WTC11 (cell line): ENCODE data around the gene ZMIZ1. TPM values are rescaled to one million over a fixed set of nuclear protein-coding genes. Genes with fewer than 3 reads are reported as not detected.

ENCODE experiments used
- ATAC-seq: fragments of 200-7000 bp; cut with Tn5 transposase; 2 replicates; pipeline ENCODE4 v1.10.0; 2021; ENCODE audit warnings: mild to moderate bottlenecking, moderate library complexity
- CTCF ChIA-PET: fragments of 300-600 bp; sonication (Branson Sonifier 250); formaldehyde crosslinking; loops from one replicate; lab custom pipeline; 2021; ENCODE audit warnings: antibody characterized with exemption; lab: Charles Lee
- POLR2A ChIA-PET: fragments of 350-600 bp; sonication (Branson Sonifier 250); formaldehyde crosslinking; loops from one replicate; lab custom pipeline; 2021; ENCODE audit warnings: antibody characterized with exemption; lab: Charles Lee
- DNase-seq: peaks from one replicate; pipeline ENCODE4 v3.0.0; 2021; ENCODE audit warnings: low spot score
- H3K27ac Mint-ChIP-seq: 2 replicates; pipeline ENCODE4 v1.8.0; 2021; ENCODE audit warnings: mixed read lengths
- H3K27me3 Mint-ChIP-seq: 2 replicates; pipeline ENCODE4 v1.8.0; 2021; ENCODE audit warnings: low read depth, mild to moderate bottlenecking, moderate library complexity, mixed read lengths
- H3K36me3 Mint-ChIP-seq: 2 replicates; pipeline ENCODE4 v1.8.0; 2021; ENCODE audit warnings: mixed read lengths
- H3K4me1 Mint-ChIP-seq: 2 replicates; pipeline ENCODE4 v1.8.0; 2022; ENCODE audit warnings: mixed read lengths
- H3K4me3 Mint-ChIP-seq: 2 replicates; pipeline ENCODE4 v1.8.0; 2021; ENCODE audit warnings: mild to moderate bottlenecking, moderate library complexity, mixed read lengths
- H3K9me3 Mint-ChIP-seq: 2 replicates; pipeline ENCODE4 v1.8.0; 2021; ENCODE audit warnings: mixed read lengths
- CREM ChIP-seq: sonication (generic); formaldehyde crosslinking; IDR thresholded peaks from 2 replicates; pipeline ENCODE4 v1.8.1; 2022; ENCODE audit warnings: mild to moderate bottlenecking, missing genetic modification reagents, moderate library complexity
- FOXK1 ChIP-seq: sonication (generic); formaldehyde crosslinking; IDR thresholded peaks from 2 replicates; pipeline ENCODE4 v1.8.0; 2022; ENCODE audit warnings: mild to moderate bottlenecking, moderate library complexity, missing genetic modification reagents
- GTF2I ChIP-seq: fragments of 250-450 bp; sonication (Bioruptor Pico); conservative IDR thresholded peaks from 2 replicates; pipeline ENCODE4 v1.4.0; 2021; ENCODE audit warnings: mild to moderate bottlenecking
- JAZF1 ChIP-seq: fragments of 250-450 bp; sonication (Bioruptor Pico); IDR thresholded peaks from 2 replicates; pipeline ENCODE4 v1.9.0; 2021; ENCODE audit warnings: moderate library complexity, mild to moderate bottlenecking, inconsistent platforms
- MXD4 ChIP-seq: fragments of 250-450 bp; sonication (Bioruptor Pico); IDR thresholded peaks from 2 replicates; pipeline ENCODE4 v1.8.0; 2021; ENCODE audit warnings: mild to moderate bottlenecking, moderate library complexity, borderline replicate concordance
- NFYB ChIP-seq: sonication (generic); formaldehyde crosslinking; conservative IDR thresholded peaks from 2 replicates; pipeline ENCODE4 v1.8.0; 2022; ENCODE audit warnings: low read depth, missing genetic modification reagents
- SP1 ChIP-seq: sonication (generic); formaldehyde crosslinking; conservative IDR thresholded peaks from 2 replicates; pipeline ENCODE4 v1.8.1; 2022; ENCODE audit warnings: missing genetic modification reagents
- TCF7 ChIP-seq: sonication (generic); formaldehyde crosslinking; IDR thresholded peaks from 2 replicates; pipeline ENCODE4 v1.8.0; 2022; ENCODE audit warnings: mild to moderate bottlenecking, low read depth, missing genetic modification reagents, moderate library complexity
- TEAD1 ChIP-seq: sonication (generic); formaldehyde crosslinking; IDR thresholded peaks from 2 replicates; pipeline ENCODE4 v1.8.0; 2022; ENCODE audit warnings: mild to moderate bottlenecking, missing genetic modification reagents
- ZNF396 ChIP-seq: fragments of 250-450 bp; sonication (Bioruptor Pico); IDR thresholded peaks from 2 replicates; pipeline ENCODE4 v1.8.0; 2021; ENCODE audit warnings: mild to moderate bottlenecking, moderate library complexity, borderline replicate concordance
- ZNF423 ChIP-seq: fragments of 250-450 bp; sonication (Bioruptor Pico); IDR thresholded peaks from 2 replicates; pipeline ENCODE4 v2.1.2; 2022; ENCODE audit warnings: mild to moderate bottlenecking, moderate library complexity
- total RNA-seq: library from RNA; stranded (reverse); gene quantifications from 3 replicates; pipeline ENCODE4 v1.2.3, GENCODE V29; 2021
- TF ChIP-seq, protein P1 (sequence below): sonication (generic); formaldehyde crosslinking; IDR thresholded peaks from 2 replicates; pipeline ENCODE4 v1.8.1; 2022; ENCODE audit warnings: low read depth, mild to moderate bottlenecking, moderate library complexity, missing genetic modification reagents, borderline replicate concordance
- TF ChIP-seq, protein P2 (sequence below): fragments of 250-450 bp; sonication (Bioruptor Pico); conservative IDR thresholded peaks from 2 replicates; pipeline ENCODE4 v1.9.0; 2021; ENCODE audit warnings: mild to moderate bottlenecking
- TF ChIP-seq, protein P3 (sequence below): sonication (generic); formaldehyde crosslinking; IDR thresholded peaks from 2 replicates; pipeline ENCODE4 v1.8.0; 2022; ENCODE audit warnings: mild to moderate bottlenecking, missing genetic modification reagents
- TF ChIP-seq, protein P4 (sequence below): sonication (generic); formaldehyde crosslinking; IDR thresholded peaks from 2 replicates; pipeline ENCODE4 v1.8.1; 2023; ENCODE audit warnings: mild to moderate bottlenecking, missing genetic modification reagents
- TF ChIP-seq, protein P5 (sequence below): sonication (generic); formaldehyde crosslinking; IDR thresholded peaks from 2 replicates; pipeline ENCODE4 v1.8.0; 2023; ENCODE audit warnings: missing genetic modification reagents, mild to moderate bottlenecking, borderline replicate concordance
- TF ChIP-seq, protein P6 (sequence below): sonication (generic); formaldehyde crosslinking; IDR thresholded peaks from 2 replicates; pipeline ENCODE4 v1.8.0; 2022; ENCODE audit warnings: mild to moderate bottlenecking, missing genetic modification reagents

Gene ZMIZ1
- total RNA-seq, 1 experiment from 2014 or later, result 44.4 TPM

DNA sequence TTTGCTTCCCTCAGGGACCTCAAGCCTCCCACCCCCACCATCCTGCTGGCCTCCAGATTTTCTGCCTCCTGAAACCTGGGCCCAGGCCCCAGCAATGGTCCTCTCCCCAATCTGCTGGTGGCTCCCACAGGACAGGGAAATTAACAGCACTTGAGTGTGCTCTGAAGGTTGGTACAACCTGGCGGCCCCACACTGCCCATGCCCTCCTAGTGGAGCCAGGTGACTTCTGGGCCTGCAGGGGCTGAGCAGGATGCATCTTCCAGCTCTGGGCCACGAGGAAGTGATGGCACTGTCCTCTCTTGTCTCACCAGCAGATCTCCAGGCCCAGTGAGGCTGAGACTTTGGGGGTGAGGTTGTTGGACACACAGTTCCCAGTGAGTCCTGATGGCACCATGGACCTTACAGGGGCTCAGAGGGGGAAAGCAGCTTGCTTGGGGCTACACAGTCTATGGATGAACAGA, 3.6 kb upstream of the ZMIZ1 start:
- Mint-ChIP-seq H3K4me3 (no peak overlapping the region), H3K4me1 (peaks cover 15% of the 10 kb centered on the region), H3K9me3 (no peaks in the 10 kb centered on the region), H3K27me3 (peaks cover 18% of the 10 kb centered on the region), H3K36me3 (no peaks in the 10 kb centered on the region), H3K27ac (no peak overlapping the region)
- ATAC-seq (no peak), DNase-seq (no peak)
- CTCF ChIA-PET, result interaction anchor here (2.4 kb wide), 1 partner anchor 130 kb away, joined by 23 read pairs; no protein-coding TSS in a partner anchor
- POLR2A ChIA-PET, result interaction anchor here (1.1 kb wide), 1 partner anchor 13 kb away, joined by 3 read pairs; no protein-coding TSS in a partner anchor
- no peak for TF ChIP-seq FOXK1 (CRISPR knock-in tag)
- TF ChIP-seq, protein P1, sequence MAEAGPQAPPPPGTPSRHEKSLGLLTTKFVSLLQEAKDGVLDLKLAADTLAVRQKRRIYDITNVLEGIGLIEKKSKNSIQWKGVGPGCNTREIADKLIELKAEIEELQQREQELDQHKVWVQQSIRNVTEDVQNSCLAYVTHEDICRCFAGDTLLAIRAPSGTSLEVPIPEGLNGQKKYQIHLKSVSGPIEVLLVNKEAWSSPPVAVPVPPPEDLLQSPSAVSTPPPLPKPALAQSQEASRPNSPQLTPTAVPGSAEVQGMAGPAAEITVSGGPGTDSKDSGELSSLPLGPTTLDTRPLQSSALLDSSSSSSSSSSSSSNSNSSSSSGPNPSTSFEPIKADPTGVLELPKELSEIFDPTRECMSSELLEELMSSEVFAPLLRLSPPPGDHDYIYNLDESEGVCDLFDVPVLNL, result no peak
- TF ChIP-seq MXD4 (CRISPR knock-in tag), result no peak
- TF ChIP-seq, protein P2, sequence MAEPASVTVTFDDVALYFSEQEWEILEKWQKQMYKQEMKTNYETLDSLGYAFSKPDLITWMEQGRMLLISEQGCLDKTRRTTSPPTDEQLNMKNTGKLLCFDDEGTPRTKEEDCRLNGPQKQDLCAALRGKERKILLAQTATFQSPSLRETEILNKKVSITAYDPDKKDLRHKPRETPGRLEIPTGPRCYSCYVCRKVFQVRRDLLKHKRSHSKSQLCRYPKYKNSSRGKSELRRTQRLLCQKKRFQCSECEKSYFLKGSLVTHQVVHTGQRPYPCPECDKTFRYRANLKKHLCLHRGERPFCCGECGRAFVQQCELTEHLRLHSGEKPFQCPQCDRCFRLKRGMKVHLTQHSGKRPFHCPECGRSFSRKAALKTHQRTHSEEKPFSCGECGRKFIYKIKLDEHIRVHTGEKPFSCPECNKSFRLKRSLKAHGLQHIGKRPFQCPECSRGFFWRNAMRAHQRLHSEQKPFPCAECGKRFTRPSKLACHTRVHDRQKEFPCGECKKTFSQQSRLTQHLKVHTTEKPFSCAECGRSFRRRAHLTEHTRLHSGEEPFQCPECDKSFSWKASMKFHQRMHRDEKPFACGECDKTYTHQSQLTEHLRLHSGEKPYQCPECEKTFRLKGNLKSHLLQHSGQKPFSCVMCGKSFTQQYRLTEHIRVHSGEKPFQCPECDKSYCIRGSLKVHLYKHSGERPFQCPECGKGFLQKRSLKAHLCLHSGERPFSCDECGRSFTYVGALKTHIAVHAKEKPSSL (CRISPR knock-in tag), result no peak
- TF ChIP-seq, protein P3, sequence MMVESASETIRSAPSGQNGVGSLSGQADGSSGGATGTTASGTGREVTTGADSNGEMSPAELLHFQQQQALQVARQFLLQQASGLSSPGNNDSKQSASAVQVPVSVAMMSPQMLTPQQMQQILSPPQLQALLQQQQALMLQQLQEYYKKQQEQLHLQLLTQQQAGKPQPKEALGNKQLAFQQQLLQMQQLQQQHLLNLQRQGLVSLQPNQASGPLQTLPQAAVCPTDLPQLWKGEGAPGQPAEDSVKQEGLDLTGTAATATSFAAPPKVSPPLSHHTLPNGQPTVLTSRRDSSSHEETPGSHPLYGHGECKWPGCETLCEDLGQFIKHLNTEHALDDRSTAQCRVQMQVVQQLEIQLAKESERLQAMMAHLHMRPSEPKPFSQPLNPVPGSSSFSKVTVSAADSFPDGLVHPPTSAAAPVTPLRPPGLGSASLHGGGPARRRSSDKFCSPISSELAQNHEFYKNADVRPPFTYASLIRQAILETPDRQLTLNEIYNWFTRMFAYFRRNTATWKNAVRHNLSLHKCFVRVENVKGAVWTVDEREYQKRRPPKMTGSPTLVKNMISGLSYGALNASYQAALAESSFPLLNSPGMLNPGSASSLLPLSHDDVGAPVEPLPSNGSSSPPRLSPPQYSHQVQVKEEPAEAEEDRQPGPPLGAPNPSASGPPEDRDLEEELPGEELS (CRISPR knock-in tag), result no peak
- TF ChIP-seq, protein P4, sequence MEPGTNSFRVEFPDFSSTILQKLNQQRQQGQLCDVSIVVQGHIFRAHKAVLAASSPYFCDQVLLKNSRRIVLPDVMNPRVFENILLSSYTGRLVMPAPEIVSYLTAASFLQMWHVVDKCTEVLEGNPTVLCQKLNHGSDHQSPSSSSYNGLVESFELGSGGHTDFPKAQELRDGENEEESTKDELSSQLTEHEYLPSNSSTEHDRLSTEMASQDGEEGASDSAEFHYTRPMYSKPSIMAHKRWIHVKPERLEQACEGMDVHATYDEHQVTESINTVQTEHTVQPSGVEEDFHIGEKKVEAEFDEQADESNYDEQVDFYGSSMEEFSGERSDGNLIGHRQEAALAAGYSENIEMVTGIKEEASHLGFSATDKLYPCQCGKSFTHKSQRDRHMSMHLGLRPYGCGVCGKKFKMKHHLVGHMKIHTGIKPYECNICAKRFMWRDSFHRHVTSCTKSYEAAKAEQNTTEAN (CRISPR knock-in tag), result no peak
- TF ChIP-seq CREM (CRISPR knock-in tag), result no peak
- TF ChIP-seq, protein P5, sequence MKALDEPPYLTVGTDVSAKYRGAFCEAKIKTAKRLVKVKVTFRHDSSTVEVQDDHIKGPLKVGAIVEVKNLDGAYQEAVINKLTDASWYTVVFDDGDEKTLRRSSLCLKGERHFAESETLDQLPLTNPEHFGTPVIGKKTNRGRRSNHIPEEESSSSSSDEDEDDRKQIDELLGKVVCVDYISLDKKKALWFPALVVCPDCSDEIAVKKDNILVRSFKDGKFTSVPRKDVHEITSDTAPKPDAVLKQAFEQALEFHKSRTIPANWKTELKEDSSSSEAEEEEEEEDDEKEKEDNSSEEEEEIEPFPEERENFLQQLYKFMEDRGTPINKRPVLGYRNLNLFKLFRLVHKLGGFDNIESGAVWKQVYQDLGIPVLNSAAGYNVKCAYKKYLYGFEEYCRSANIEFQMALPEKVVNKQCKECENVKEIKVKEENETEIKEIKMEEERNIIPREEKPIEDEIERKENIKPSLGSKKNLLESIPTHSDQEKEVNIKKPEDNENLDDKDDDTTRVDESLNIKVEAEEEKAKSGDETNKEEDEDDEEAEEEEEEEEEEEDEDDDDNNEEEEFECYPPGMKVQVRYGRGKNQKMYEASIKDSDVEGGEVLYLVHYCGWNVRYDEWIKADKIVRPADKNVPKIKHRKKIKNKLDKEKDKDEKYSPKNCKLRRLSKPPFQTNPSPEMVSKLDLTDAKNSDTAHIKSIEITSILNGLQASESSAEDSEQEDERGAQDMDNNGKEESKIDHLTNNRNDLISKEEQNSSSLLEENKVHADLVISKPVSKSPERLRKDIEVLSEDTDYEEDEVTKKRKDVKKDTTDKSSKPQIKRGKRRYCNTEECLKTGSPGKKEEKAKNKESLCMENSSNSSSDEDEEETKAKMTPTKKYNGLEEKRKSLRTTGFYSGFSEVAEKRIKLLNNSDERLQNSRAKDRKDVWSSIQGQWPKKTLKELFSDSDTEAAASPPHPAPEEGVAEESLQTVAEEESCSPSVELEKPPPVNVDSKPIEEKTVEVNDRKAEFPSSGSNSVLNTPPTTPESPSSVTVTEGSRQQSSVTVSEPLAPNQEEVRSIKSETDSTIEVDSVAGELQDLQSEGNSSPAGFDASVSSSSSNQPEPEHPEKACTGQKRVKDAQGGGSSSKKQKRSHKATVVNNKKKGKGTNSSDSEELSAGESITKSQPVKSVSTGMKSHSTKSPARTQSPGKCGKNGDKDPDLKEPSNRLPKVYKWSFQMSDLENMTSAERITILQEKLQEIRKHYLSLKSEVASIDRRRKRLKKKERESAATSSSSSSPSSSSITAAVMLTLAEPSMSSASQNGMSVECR (CRISPR knock-in tag), result no peak
- TF ChIP-seq SP1 (CRISPR knock-in tag), result no peak
- TF ChIP-seq, protein P6, sequence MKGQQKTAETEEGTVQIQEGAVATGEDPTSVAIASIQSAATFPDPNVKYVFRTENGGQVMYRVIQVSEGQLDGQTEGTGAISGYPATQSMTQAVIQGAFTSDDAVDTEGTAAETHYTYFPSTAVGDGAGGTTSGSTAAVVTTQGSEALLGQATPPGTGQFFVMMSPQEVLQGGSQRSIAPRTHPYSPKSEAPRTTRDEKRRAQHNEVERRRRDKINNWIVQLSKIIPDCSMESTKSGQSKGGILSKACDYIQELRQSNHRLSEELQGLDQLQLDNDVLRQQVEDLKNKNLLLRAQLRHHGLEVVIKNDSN (CRISPR knock-in tag), result no peak

DNA sequence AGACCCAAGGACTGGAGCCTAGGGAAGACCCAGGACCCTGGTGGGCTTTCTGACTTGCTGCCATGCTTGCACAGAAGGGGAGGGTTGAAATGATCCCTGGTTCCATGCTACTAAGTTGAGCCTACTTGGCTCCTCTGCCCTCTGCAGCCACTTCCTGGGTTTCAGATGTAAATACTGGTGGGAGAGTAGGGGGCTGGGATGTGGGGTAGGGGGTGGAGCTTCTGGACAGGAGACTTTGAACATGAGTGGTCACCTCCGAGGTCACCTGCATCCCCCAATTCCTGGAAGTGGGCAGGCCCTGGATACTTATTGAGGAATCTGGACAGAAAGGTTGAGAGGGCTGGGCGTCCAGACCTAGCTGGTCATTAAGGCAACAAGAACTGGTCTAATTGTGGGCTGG, 2.9 kb upstream of the ZMIZ1 start:
- no peak overlapping the region for H3K27ac Mint-ChIP-seq
- POLR2A ChIA-PET, result interaction anchor here (1.1 kb wide), 1 partner anchor 14 kb away, joined by 3 read pairs; no protein-coding TSS in a partner anchor
- ATAC-seq, result no peak

More for the DNA sequence above, 2.9 kb upstream of the ZMIZ1 start:
- Mint-ChIP-seq H3K4me1 (peaks cover 15% of the 10 kb centered on the region), H3K9me3 (no peaks in the 10 kb centered on the region), H3K4me3 (peak overlapping the region; percentile 66; the same call in 1 of the 2 replicates), H3K27me3 (peaks cover 11% of the 10 kb centered on the region; the same call in 1 of the 2 replicates), H3K36me3 (no peaks in the 10 kb centered on the region)
- TF ChIP-seq NFYB (CRISPR knock-in tag) (no peak), GTF2I (CRISPR knock-in tag) (no peak), JAZF1 (CRISPR knock-in tag) (no peak), ZNF396 (no peak), MXD4 (CRISPR knock-in tag) (no peak), FOXK1 (CRISPR knock-in tag) (no peak), TEAD1 (CRISPR knock-in tag) (no peak), ZNF423 (CRISPR knock-in tag) (no peak), TCF7 (CRISPR knock-in tag) (no peak)
- no peak for DNase-seq
- CTCF ChIA-PET, result interaction anchor here (0.9 to 2.4 kb wide), 5 partner anchors 33 to 129 kb away, joined by 3 to 23 read pairs (median 5); no protein-coding TSS in a partner anchor
